ENCODE measurements around the gene KMT2C.

Gene KMT2C

GRCh38 chr7:152126741-152127140 lies 309.1 kb downstream of the KMT2C start:
- H3K27me3 ChIP-seq (ENCODE audit: insufficient read depth, low read depth, severe bottlenecking), result no peaks in the 10 kb centered on the region
- no peak overlapping the region for H3K4me3 ChIP-seq (ENCODE audit: low read depth, low read length)
- no peaks in the 10 kb centered on the region for H3K9me3 ChIP-seq (ENCODE audit: severe bottlenecking)
- TF ChIP-seq CTCF (IDR thresholded peaks at IDR 0.05; ENCODE audit: low read depth, low read length), result no peak
- DNase-seq, result no peak
- peaks cover 76% of the 10 kb centered on the region for H3K36me3 ChIP-seq
- H3K27ac ChIP-seq, result no peak overlapping the region

GRCh38 chr7:152122540-152122939 lies 313.3 kb downstream of the KMT2C start:
- H3K27ac ChIP-seq, result no peak overlapping the region
- TF ChIP-seq CTCF (IDR thresholded peaks at IDR 0.05; ENCODE audit: low read depth, low read length), result no peak
- H3K9me3 ChIP-seq (ENCODE audit: severe bottlenecking), result no peaks in the 10 kb centered on the region
- no peaks in the 10 kb centered on the region for H3K27me3 ChIP-seq (ENCODE audit: insufficient read depth, low read depth, severe bottlenecking)
- DNase-seq, result no peak
- H3K4me3 ChIP-seq (ENCODE audit: low read depth, low read length), result no peak overlapping the region
- peaks cover 87% of the 10 kb centered on the region for H3K36me3 ChIP-seq

GRCh38 chr7:152121432-152121831 lies 314.4 kb downstream of the KMT2C start:
- H3K27ac ChIP-seq, result no peak overlapping the region
- no peak for DNase-seq
- no peak overlapping the region for H3K4me3 ChIP-seq (ENCODE audit: low read depth, low read length)
- H3K27me3 ChIP-seq (ENCODE audit: insufficient read depth, low read depth, severe bottlenecking), result no peaks in the 10 kb centered on the region
- peaks cover 84% of the 10 kb centered on the region for H3K36me3 ChIP-seq
- H3K9me3 ChIP-seq (ENCODE audit: severe bottlenecking), result no peaks in the 10 kb centered on the region
- TF ChIP-seq CTCF (IDR thresholded peaks at IDR 0.05; ENCODE audit: low read depth, low read length), result no peak

- Histone ChIP-seq H3K4me3 (ENCODE audit: low read depth, low read length) (no peak overlapping the region), H3K9me3 (ENCODE audit: severe bottlenecking) (no peaks in the 10 kb centered on the region), H3K27me3 (ENCODE audit: insufficient read depth, low read depth, severe bottlenecking) (no peaks in the 10 kb centered on the region), H3K36me3 (peaks cover 81% of the 10 kb centered on the region), H3K27ac (no peak overlapping the region)
- DNase-seq, result no peak
- TF ChIP-seq CTCF (IDR thresholded peaks at IDR 0.05; ENCODE audit: low read depth, low read length), result no peak
These were observed 315.0 kb downstream of the KMT2C start for GRCh38 chr7:152120776-152121175.

GRCh38 chr7:152120210-152120609 lies 315.6 kb downstream of the KMT2C start:
- H3K27ac ChIP-seq, result no peak overlapping the region
- TF ChIP-seq CTCF (IDR thresholded peaks at IDR 0.05; ENCODE audit: low read depth, low read length), result no peak
- peaks cover 83% of the 10 kb centered on the region for H3K36me3 ChIP-seq
- H3K27me3 ChIP-seq (ENCODE audit: insufficient read depth, low read depth, severe bottlenecking), result no peaks in the 10 kb centered on the region
- no peak for DNase-seq
- no peaks in the 10 kb centered on the region for H3K9me3 ChIP-seq (ENCODE audit: severe bottlenecking)
- H3K4me3 ChIP-seq (ENCODE audit: low read depth, low read length), result no peak overlapping the region

- Histone ChIP-seq H3K27ac (no peak overlapping the region), H3K9me3 (ENCODE audit: severe bottlenecking) (no peaks in the 10 kb centered on the region), H3K27me3 (ENCODE audit: insufficient read depth, low read depth, severe bottlenecking) (no peaks in the 10 kb centered on the region), H3K36me3 (peaks cover 74% of the 10 kb centered on the region), H3K4me3 (ENCODE audit: low read depth, low read length) (no peak overlapping the region)
- DNase-seq, result no peak
- TF ChIP-seq CTCF (IDR thresholded peaks at IDR 0.05; ENCODE audit: low read depth, low read length), result no peak
These were observed 318.4 kb downstream of the KMT2C start for GRCh38 chr7:152117356-152117755.
